AML-193 (cell line): ENCODE measurements around the gene SNAI3.

Source experiments
- DNase-seq, 2 experiments: peaks; one replicate each; lab custom pipeline; 2025; lab: John Stamatoyannopoulos, UW

Gene SNAI3

DNA sequence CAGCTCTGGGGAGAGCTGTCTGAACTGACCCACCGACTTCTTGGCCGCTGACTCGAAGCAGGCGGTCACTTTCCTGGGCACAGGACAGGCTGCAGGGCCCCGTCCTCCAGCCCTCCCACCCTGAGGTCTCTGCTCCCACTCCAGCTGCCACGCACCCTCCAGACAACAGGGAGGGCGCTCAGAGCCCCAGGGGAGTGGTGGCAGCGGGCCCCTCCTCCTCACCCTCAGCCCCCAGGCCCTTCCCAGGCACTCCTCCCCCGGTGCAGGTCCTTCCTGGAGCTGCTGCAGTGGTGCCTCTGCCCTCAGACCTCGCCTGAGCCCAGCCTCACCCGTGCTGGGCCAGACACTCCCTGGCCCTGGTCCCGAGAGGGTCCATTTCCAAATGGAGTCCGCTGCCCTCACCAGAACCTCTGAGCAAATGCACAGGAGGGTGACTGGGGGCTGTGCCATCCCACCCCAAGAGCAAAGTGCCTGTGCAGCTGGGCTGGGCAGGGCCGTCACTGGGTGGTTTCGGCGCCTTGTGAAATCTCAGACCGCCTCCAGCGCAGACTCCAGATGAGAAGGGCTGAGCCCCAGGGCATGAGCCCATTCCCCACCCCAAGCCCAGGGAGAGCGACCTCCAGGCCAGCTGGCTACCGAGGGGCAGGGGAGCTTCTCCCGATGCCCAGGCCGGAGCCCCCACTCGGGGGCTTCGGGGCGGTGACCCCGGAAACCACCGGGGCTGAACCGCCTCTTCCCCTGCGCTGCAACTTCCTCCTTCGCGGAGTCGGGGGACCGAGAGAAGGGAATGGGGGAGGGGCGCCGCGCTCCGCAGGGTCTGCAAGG, 36.2 kb downstream of the SNAI3 start:
- DNase-seq: peak; percentile 46 to 58

DNA sequence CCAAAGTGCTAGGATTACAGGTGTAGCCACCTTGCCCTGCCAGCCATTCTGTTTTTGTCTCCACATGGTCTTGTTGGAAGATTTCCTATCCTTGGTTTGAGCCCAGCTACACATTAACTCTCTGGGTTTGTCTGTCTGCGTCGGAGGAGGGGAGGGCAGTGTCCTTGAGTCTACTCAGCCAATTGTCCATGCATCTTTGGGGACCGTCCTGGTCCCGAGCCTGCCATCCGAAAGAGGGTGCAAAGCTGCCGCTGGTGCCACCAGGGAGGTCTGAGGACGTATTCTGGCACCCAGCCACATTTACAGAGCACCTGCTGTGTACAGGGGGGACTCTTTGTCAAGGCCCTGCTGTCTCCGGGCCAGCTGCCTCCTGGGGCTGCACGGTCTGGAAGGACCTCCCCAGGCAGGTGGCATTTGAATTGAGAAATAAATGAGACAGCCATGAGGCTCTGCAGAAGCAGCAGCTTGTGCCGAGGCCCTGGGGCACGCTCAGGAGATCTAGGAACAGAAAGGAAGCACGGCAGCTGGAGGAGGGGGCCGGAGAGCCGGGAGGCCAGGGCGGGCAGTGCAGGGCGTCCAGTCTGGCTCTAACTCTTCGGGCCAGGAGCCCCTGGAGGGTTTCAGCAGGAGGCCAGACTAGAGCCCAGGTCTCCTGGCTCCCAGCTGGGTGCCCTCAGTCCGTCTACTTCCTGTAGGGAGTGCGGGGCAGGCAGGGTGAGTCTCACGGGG, 36.9 kb downstream of the SNAI3 start:
- DNase-seq: no peak

DNA sequence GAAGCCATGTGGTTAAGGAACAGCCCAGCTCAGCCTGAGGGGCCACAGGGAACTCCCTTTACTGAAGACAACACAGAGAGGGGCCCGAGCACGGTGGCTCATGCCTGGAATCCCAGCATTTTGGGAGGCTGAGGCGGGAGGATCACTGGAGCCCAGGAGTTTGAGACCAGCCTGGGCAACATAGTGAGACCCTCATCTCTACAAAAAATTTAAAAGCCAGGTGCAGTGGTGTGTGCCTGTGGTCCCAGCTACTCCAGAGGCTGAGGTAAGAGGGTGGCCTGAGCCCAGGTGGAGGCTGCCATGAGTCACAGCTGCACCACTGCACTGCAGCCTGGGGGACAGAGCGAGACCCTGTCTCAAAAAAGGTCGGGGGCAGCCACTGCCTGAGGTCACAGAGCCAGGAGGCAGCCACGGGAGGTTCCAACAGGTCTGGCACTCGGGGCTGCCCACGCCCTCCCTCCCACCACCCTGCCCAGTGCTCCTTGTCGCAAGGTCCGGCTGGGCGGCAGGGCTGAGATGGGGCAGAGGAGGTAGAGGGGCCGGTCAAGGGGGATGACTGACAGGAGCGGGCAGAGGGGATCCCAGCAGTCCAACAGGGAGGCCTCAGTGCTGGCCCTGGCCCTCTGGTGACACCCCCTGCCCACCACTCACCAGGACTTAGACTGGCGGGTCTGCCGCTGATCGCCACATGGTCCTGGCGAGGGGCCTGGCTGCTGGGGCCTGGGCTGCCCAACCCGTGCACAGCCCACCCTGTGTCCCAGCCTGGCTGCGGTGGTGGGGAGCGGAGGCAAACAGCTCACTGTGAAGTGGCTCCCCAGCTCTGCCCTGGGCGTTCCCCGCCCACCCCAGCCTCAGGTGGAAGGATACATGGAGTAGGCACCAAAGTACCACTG, 38.9 kb downstream of the SNAI3 start:
- DNase-seq: no peak

DNA sequence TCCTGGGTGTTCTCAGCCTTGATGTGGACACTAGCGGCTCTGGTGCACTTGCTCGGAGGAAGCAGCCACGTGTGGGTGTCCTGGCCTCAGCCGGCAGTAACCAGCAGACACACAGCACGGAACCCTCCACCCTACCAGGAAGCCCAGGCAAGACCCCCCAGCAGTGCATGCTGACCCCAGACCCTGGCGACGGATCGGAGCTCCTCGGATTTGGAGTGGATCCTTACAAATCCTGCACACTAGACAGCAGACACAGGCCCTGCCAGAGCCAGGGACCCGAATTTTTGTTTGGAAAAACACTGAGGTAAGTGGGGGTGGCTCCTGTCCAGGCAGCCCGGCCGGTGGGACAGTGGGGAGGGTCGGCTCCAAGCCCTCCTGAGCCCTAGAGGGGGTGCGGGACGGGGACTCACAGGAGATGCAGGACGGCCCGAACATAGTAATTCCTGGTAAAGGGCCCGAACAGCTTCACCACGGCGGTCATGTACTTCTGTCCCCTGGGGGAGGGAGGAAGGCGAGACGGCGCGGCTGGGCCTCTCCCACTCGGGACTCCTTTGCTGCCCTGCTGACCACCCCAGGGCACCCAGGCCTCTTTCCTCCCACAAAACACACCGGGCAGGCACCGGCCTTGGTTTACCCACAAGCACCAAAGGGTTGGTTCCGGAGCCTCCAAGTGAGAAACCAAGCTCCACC, 39.8 kb downstream of the SNAI3 start:
- no peak for DNase-seq

DNA sequence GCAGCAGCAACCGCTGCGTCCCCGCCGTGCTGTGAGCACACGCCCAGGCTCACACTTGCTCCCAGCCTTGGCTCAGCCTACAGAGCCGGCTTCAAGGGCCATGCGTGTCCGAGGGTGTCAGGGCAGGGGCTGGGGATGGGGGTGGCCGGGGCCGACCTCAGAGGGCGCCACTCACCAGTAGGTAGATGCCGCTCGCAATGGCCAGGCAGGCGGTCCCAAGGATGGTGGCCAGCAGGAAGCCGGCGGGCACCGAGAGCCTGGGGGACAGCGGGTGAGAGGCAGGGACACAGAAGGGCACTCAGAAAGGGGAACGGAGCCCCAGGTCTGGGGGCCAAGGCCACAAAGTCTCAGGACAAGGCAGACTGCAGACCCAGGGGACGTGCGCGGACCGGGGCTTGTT, 40.4 kb downstream of the SNAI3 start:
- no peak for DNase-seq

DNA sequence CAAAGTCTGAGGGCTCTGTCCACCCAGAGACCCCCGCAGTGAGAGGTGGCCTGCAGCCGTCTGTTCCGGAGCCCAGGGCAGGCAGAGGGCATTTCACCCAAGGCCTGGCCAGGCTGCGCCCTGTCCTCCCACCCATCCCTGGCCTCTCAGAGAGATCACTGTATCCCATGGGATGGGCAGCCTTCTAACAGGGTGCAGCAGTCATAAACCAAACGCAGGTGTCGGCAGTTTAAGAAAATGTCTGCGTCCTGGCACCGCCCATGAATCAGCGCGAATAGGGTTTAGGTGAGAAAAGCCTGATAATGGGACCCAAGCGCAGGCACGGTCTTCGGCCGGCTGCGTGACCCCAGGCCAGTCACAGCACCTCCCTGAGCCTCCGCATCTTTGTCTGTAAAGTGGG, 40.9 kb downstream of the SNAI3 start:
- no peak for DNase-seq

DNA sequence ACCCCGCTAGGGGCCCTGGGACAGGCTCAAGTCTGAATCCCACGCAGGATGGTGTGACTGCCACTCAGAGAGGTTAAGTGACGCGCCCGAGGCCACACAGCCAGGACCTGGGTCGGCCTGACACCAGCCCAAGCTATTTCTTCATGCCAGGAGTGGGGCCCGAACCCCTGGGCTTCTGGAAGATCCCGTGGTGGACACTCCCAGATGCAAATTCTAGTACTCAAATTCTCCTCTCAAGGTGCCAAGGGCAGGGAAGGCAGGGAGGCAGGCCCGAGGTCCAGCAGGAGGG, 42.7 kb downstream of the SNAI3 start:
- no peak for DNase-seq

DNA sequence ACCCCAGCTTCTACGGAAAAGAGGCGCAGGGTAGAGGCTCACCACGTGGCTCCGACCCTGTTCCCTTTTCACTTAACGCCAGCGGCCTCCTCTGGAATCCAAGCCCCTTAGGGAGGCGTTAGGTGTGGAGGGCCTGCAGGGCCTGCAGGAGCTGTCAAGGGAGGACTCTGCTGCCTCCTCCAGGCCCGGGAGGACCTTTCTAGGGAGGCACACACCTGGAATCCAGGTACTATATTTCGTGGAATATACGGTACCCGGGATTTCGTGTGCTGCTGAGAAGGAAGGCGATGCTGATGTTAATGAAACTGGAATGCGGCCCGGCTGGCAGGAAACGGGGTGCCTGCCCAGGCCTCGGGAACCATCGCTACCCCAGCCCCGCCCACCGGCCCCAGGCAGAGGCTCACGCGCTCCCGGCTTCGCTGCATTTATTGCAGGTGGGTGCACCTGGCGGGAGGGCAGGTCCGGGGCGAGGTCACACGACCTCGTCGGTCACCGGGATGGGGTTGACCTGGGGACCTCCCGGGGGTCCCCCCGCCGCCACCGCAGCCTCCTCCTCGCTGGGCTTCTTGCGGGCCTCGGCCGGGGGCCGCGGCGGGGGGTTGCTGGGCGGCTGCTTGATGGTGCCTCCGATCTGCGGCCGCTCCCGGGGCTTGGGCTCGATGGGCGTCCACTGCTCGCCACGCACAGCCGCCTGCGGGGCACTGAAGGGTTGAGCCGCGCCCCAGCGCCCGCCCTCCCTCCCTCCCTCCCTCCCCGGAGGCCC, 43.2 kb downstream of the SNAI3 start:
- no peak for DNase-seq

DNA sequence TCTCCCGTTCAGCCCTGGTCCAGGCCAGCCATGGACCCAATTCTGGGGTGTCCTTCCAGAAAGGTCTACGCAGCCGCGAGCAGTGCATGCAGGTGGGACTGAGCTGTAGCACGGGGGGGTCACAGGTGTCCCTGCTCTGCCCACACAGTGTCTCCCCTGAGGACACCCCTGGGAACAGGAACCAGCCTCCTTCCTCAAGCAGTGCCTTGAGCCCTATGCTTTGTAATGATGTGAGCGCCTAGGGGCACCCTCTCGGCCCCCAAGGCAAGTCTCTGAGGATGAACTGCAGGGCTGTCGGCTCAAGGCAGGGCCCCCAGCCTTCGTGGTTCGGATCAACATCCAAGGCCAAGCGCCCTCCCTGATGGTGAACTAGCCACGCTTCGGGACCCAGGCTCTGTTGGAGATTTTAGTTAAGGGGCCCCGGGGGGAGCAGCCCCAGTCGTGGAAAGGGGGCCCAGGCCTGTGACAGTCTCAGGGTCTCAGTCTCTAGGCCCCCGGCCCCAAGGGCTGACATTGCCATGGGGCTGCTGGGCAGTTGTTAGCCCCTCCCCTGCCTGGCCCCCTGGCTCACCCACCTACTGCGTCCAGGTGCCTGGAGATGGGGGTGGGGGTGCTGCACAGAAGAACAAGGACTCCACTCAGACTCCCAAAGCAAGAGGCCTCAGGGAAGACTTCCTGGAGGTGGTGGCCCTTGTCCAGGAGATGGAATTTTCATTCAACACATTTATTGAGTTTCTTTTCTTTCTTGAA, 45.6 kb downstream of the SNAI3 start:
- DNase-seq: no peak

DNA sequence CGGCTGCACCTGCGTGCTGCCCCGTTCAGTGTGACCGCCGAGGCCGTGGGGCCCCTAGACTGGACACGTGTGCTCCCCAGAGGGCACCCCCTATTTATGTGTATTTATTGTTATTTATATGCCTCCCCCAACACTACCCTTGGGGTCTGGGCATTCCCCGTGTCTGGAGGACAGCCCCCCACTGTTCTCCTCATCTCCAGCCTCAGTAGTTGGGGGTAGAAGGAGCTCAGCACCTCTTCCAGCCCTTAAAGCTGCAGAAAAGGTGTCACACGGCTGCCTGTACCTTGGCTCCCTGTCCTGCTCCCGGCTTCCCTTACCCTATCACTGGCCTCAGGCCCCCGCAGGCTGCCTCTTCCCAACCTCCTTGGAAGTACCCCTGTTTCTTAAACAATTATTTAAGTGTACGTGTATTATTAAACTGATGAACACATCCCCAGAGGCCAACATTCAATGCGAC, 46.2 kb downstream of the SNAI3 start:
- DNase-seq: no peak

DNA sequence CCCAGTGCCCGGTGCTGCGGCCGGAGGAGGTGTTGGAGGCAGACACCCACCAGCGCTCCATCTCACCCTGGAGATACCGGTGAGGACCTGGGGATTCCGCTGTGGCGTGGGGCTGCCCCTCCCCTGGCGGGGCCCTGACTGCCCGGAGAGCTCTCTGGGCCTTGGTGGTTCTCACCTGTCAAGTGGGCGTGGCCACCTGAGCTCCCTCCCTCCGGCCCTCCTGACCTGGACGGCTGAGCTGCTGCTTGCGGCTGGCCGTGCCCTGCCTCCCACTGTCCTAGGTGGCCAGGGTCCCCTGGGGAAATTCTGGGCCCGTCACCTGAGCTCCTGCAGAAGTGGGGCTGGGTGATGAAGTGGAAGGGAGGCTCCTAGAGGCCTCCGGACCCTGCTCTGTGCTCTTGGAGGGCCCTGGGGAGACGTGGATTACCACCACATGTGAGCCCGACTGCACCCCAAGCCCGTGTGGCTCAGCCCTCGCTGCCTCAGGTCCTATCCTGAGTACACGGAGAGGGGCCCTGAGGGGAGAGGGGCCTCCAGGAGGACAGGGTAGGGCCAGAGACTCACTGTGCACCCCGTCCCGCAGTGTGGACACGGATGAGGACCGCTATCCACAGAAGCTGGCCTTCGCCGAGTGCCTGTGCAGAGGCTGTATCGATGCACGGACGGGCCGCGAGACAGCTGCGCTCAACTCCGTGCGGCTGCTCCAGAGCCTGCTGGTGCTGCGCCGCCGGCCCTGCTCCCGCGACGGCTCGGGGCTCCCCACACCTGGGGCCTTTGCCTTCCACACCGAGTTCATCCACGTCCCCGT, 46.9 kb downstream of the SNAI3 start:
- no peak for DNase-seq

DNA sequence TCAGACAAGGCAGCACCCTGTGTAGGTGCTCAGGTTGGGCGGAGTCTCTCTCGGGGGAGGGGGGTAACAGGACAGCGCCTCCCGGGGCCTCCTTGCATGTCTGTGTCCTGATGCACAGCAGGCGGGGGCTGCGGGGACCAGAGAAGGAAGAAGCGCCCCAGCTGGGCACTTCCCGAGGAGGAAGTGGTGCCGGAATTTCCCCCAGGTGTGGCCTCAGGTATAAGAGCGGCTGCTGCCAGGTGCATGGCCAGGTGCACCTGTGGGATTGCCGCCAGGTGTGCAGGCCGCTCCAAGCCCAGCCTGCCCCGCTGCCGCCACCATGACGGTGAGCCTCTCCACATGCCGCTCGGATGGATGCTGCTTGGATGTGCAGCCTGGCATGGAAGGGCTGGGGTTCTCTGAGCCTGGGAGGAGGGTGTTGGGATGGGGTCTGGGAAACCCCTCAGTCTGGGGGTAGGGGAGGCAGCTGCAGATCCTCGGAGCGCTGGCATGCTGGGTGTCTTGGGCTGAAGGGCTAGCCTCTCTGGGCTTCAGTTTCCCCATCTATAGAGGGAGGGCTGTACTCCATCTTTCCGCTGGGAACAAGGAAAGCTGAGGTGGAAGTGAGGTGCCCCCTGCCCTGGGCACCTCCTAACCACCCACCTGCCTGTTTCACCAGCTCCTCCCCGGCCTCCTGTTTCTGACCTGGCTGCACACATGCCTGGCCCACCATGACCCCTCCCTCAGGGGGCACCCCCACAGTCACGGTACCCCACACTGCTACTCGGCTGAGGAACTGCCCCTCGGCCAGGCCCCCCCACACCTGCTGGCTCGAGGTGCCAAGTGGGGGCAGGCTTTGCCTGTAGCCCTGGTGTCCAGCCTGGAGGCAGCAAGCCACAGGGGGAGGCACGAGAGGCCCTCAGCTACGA, 47.7 kb downstream of the SNAI3 start, which contains the start of gene IL17C:
Gene IL17C, plus strand, starts transcription at position 250 of the 908 bp plus-strand sequence. Its CDS starts 70 bp downstream, at position 320.
- no peak for DNase-seq

DNA sequence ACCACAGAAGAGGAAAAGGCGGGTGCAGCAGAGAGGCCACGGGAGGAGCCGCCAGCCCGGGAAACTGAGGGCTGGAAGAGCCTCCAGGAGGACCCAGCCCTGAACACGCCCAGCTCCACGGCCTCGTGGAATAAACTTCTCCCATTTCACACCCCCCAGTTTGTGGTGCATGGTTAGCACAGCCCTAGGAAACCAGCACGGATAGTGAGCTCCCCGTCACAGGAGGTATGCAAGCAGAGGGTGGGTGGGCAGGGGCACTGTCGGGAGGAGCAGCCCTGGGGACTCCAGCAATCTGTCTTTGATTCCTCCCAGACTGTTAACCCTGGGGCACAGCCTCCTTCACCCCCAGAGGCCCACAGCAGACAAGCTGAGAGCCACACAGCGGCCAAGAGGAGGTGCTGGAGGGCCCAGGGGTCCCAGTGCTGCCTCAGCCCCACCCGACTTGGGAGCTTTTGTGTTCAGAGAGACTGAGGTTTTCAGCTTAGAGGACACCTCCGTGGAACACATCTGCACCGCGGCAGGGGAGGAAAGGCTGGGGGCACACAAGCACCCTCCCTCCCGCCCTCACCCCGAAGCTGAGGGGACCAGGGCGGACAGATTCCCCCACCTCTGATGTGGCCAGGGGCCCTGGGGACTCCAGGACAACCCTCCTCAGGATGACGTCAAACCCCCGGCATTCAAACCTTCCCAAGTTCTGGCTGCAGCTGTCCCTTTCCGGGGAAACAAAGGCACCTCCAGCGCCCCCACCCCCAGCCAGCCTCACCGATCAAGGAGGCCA, 49.6 kb downstream of the SNAI3 start:
- no peak for DNase-seq

DNA sequence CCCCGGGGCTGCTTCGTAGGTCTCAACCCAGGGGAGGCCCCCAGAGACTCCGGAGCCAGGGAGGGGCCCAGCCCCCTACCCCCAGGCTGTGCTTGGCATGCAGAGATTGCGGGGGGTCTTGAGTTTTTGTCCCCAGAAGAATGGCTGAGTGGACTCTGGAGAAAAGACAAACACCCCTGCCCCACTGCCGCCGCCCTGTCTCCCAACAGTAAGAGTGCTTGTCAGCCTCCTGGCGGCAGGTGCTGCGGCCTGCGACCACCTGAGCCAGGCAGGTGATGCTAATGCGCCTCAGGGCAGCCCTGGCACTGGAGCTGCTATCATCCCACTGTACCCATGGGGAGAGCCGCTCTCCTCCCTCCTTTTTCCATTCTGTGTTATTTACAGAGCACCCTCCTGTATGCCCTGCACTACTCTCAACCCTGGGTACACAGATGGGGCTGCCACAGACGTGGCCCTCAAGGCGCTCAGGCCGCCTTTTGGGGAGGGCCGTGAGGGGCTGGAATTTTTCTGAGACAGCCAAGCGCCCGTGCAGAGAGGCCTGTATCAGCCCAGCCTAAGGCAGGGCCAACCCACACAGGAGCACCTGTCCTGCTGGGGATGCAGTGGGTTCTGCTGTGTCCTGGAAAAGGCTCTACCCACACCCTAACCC, 50.5 kb downstream of the SNAI3 start:
- DNase-seq: no peak

DNA sequence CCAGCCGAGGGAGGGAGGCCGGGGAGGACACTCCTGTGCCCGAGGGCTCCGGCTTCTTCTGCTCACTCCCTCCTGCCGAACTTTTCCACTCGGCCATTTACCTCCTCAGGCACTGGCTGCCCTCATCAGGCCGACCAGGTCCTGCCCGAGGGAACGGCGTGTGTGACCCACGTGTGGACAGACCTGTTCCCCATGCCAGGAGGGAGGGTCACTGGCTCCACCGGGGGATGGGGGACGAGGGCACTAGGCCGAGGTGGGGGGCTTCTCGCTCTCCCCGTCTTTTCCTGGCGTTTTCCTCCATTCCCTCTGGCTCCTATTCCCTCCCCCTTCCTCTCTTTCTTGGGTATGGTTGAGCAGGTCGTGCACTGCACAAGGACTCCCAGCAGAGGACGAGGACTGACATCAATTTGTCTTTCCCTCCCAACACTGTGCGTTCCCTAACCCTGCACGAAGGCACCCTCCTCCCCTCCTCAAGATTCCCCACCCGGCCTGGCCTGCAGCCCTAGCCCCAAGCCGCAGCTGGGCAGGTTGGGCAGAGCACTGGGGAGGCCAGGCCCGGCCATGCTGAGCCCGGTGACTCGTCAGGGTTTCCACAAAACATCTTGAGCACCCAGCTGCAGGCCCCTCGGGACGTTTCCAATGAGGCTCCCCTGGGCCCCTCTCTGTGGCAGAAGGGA, 51.2 kb downstream of the SNAI3 start:
- DNase-seq: no peak
